HCT116 (cell line): ENCODE measurements around the gene CDK5RAP2. TPM values are rescaled to one million over a fixed set of nuclear protein-coding genes. Genes with fewer than 3 reads are reported as not detected.

Source experiments
- ATAC-seq: fragments of 200-7000 bp; cut with Tn5 transposase; 2 replicates; pipeline ENCODE4 v1.9.1; 2020; ENCODE audit warnings: mild to moderate bottlenecking, moderate library complexity
- BruUV-seq: library from RNA; stranded (reverse); fragments of 400-500 nt; replicated peaks from 2 replicates; lab custom pipeline; 2021; lab: Mats Ljungman, UMichigan
- CTCF ChIA-PET: fragments of 300-600 bp; sonication (Branson Sonifier 250); formaldehyde crosslinking; loops from one replicate; lab custom pipeline; 2021; ENCODE audit warnings: antibody characterized with exemption; lab: Charles Lee
- POLR2A ChIA-PET: fragments of 300-600, 350-600 bp; sonication (Branson Sonifier 250); formaldehyde crosslinking; loops from one replicate; lab custom pipeline; 2021; ENCODE audit warnings: antibody characterized with exemption; lab: Charles Lee
- RAD21 ChIA-PET, 2 experiments: fragments of 300-600 bp; sonication (Branson Sonifier 250); formaldehyde crosslinking; loops; one replicate each; lab custom pipeline; 2023; ENCODE audit warnings: low total read pairs in 2 of 2; ENCODE audit not compliant: uncharacterized antibody in 2 of 2, unreplicated experiment in 2 of 2, low non-redundant PET in 1 of 2; lab: Charles Lee
- DNase-seq: peaks from one replicate; pipeline ENCODE4 v3.0.0-alpha.2; 2010; ENCODE audit warnings: low read depth, low spot score
- H2AFZ ChIP-seq: fragments of 200-600 bp; shearing (Covaris generic), sonication (generic); 2 replicates; pipeline ENCODE4 v1.6.1; 2017; ENCODE audit warnings: low read depth, mixed run types, mixed read lengths, antibody characterized with exemption, low read length; ENCODE audit not compliant: poor library complexity, severe bottlenecking
- H3K27ac ChIP-seq: 2 replicates; pipeline ENCODE4 v1.5.1; 2012; ENCODE audit warnings: low read depth, low read length
- H3K27me3 ChIP-seq: fragments of 200-600 bp; sonication (generic); 2 replicates; pipeline ENCODE4 v1.6.1; 2016; ENCODE audit warnings: mixed run types, low read length, mixed read lengths; ENCODE audit not compliant: insufficient read depth
- H3K36me3 ChIP-seq, 2 experiments: fragments of 200-500 bp in 1 of 2; fragments of 200-600 bp in 1 of 2; sonication (Bioruptor generic) in 1 of 2; sonication (generic) in 1 of 2; 2 replicates each; pipeline versions ENCODE4 v1.5.1 to v1.6.1; 2014 to 2016; ENCODE audit warnings: low read length in 2 of 2, inconsistent platforms in 1 of 2, mixed read lengths in 1 of 2, mixed run types in 1 of 2; ENCODE audit not compliant: insufficient read depth in 2 of 2, control insufficient read depth in 1 of 2
- H3K4me1 ChIP-seq, 2 experiments: fragments of 200-600 bp in 1 of 2; sonication (generic) in 1 of 2; 2 replicates each; pipeline versions ENCODE4 v1.5.1 to v1.6.1; 2012 to 2017; ENCODE audit warnings: low read length in 2 of 2, inconsistent platforms in 1 of 2, mild to moderate bottlenecking in 1 of 2, mixed read lengths in 1 of 2, mixed run types in 1 of 2, moderate library complexity in 1 of 2; ENCODE audit not compliant: insufficient read depth in 2 of 2, control insufficient read depth in 1 of 2
- H3K4me2 ChIP-seq: fragments of 200-600 bp; sonication (generic); 2 replicates; pipeline ENCODE4 v1.6.1; 2017; ENCODE audit warnings: mixed run types, low read length, mixed read lengths
- H3K4me3 ChIP-seq, 2 experiments: fragments of 200-600 bp in 1 of 2; sonication (generic) in 1 of 2; replicated peaks in 1 of 2; 2 replicates each; pipeline ENCODE4 v1.5.1; 2011 to 2016; ENCODE audit warnings: low read length in 2 of 2, control low read depth in 1 of 2, low read depth in 1 of 2, mild to moderate bottlenecking in 1 of 2, mixed read lengths in 1 of 2, mixed run types in 1 of 2
- H3K79me2 ChIP-seq: fragments of 200-600 bp; sonication (generic); 2 replicates; pipeline ENCODE4 v1.6.1; 2017; ENCODE audit warnings: mild to moderate bottlenecking, mixed run types, low read length, moderate library complexity, mixed read lengths; ENCODE audit not compliant: insufficient read depth
- H3K9ac ChIP-seq: fragments of 200-600 bp; sonication (generic); 2 replicates; pipeline ENCODE4 v1.6.1; 2016; ENCODE audit warnings: low read length, mixed read lengths
- H3K9me2 ChIP-seq: fragments of 200-600 bp; sonication (generic), shearing (Covaris generic); 2 replicates; pipeline ENCODE4 v1.6.1; 2017; ENCODE audit warnings: mixed run types, mild to moderate bottlenecking, moderate library complexity; ENCODE audit not compliant: insufficient read depth
- H3K9me3 ChIP-seq, 2 experiments: fragments of 200-500 bp in 1 of 2; fragments of 200-600 bp in 1 of 2; sonication (Bioruptor generic) in 1 of 2; sonication (generic) in 1 of 2; 2 replicates each; pipeline ENCODE4 v1.6.1; 2014 to 2017; ENCODE audit warnings: low read length in 2 of 2, mixed read lengths in 2 of 2, inconsistent platforms in 1 of 2, low read depth in 1 of 2, mild to moderate bottlenecking in 1 of 2, mixed run types in 1 of 2, moderate library complexity in 1 of 2; ENCODE audit not compliant: control insufficient read depth in 1 of 2, insufficient read depth in 1 of 2
- H4K20me1 ChIP-seq: fragments of 200-600 bp; sonication (generic), shearing (Covaris generic); 2 replicates; pipeline ENCODE4 v1.6.1; 2017; ENCODE audit warnings: mixed run types, mild to moderate bottlenecking, moderate library complexity; ENCODE audit not compliant: insufficient read depth
- CBX3 ChIP-seq: IDR thresholded peaks from 2 replicates; pipeline ENCODE4 v1.6.1; 2012; ENCODE audit warnings: low read depth
- CEBPB ChIP-seq: IDR thresholded peaks from 2 replicates; pipeline ENCODE4 v1.6.1; 2012; ENCODE audit warnings: low read depth
- CTCF ChIP-seq, 3 experiments: fragments of 200-600 bp in 1 of 3; sonication (generic) in 1 of 3; IDR thresholded peaks in 2 of 3; conservative IDR thresholded peaks in 1 of 3; 2 replicates each; pipeline ENCODE4 v1.5.1; 2012 to 2017; ENCODE audit warnings: low read depth in 2 of 3, low read length in 2 of 3, antibody characterized with exemption in 1 of 3, borderline replicate concordance in 1 of 3, control low read depth in 1 of 3, mild to moderate bottlenecking in 1 of 3, mixed read lengths in 1 of 3, mixed run types in 1 of 3, moderate library complexity in 1 of 3; ENCODE audit not compliant: insufficient read depth in 1 of 3
- EZH2phosphoT487 ChIP-seq: fragments of 200-600 bp; IDR thresholded peaks from 2 replicates; pipeline ENCODE4 v1.6.1; 2018; ENCODE audit warnings: antibody characterized with exemption, borderline replicate concordance
- JUND ChIP-seq: IDR thresholded peaks from 2 replicates; pipeline ENCODE4 v1.6.1; 2012
- POLR2A ChIP-seq: IDR thresholded peaks from 2 replicates; pipeline ENCODE4 v1.7.0; 2011; ENCODE audit warnings: borderline replicate concordance; ENCODE audit not compliant: insufficient read depth, insufficient read length; ENCODE audit errors: extremely low read depth
- POLR2AphosphoS5 ChIP-seq: IDR thresholded peaks from 2 replicates; pipeline ENCODE4 v1.6.1; 2011; ENCODE audit warnings: mild to moderate bottlenecking, low read depth, low read length, moderate library complexity
- SIN3A ChIP-seq: IDR thresholded peaks from 2 replicates; pipeline ENCODE4 v1.6.1; 2012; ENCODE audit warnings: low read depth
- SP1 ChIP-seq: IDR thresholded peaks from 2 replicates; pipeline ENCODE4 v1.6.1; 2012; ENCODE audit warnings: low read depth
- SRF ChIP-seq: IDR thresholded peaks from 2 replicates; pipeline ENCODE4 v1.6.1; 2012; ENCODE audit warnings: low read depth
- TCF7L2 ChIP-seq: IDR thresholded peaks from 2 replicates; pipeline ENCODE4 v1.7.0; 2011; ENCODE audit warnings: borderline replicate concordance, inconsistent platforms; ENCODE audit not compliant: insufficient read depth, insufficient read length; ENCODE audit errors: extremely low read depth
- ZNF274 ChIP-seq: fragments of 200-500 bp; sonication (Bioruptor generic); IDR thresholded peaks from 2 replicates; pipeline ENCODE4 v1.6.1; 2014; ENCODE audit warnings: mild to moderate bottlenecking, low read depth, low read length, inconsistent platforms
- intact Hi-C: fragments of 100-400 bp; cut with micrococcal nuclease; formaldehyde crosslinking; loops from 2 replicates; pipeline ENCODE4 v1.10.0; 2022
- total RNA-seq: library from RNA; stranded (reverse); gene quantifications from one replicate; pipeline ENCODE4 v1.2.1, GENCODE V29; 2021; ENCODE audit not compliant: unreplicated experiment
- TF ChIP-seq, protein P1 (sequence below): IDR thresholded peaks from 2 replicates; pipeline ENCODE4 v1.6.1; 2012
- TF ChIP-seq, protein P2 (sequence below): IDR thresholded peaks from 2 replicates; pipeline ENCODE4 v1.6.1; 2012

Gene CDK5RAP2
- total RNA-seq, 1 experiment from 2014 or later, result 56.2 TPM

- Histone ChIP-seq H3K9me2 (no peaks in the 10 kb centered on the region), H3K9me3 (no peaks in the 10 kb centered on the region), H2AFZ (no peak overlapping the region), H3K27me3 (no peaks in the 10 kb centered on the region), H3K27ac (no peak overlapping the region), H3K4me3 (no peak overlapping the region), H3K4me1 (no peaks in the 10 kb centered on the region), H3K36me3 (no peaks in the 10 kb centered on the region), H4K20me1 (no peaks in the 10 kb centered on the region), H3K79me2 (no peaks in the 10 kb centered on the region), H3K9ac (no peak overlapping the region), H3K4me2 (no peak overlapping the region)
- DNase-seq (no peak), ATAC-seq (no peak)
- ChIA-PET POLR2A (no interaction called here), CTCF (no interaction called here), RAD21 (no interaction called here)
- no TSS peak for BruUV-seq
- intact Hi-C loops, result no loop called here
- TF ChIP-seq SIN3A, result no peak
- no peak for TF ChIP-seq TCF7L2
- no peak for TF ChIP-seq CBX3
- TF ChIP-seq CTCF (IDR thresholded peaks at IDR 0.05 in 2 of 3, conservative IDR thresholded peaks at IDR 0.05 in 1 of 3; ENCODE audit: borderline replicate concordance in 1 of 3, insufficient read depth in 1 of 3, low read depth in 2 of 3, low read length in 2 of 3), result no peak
- no peak for TF ChIP-seq POLR2A
These were observed 13.9 kb upstream of the CDK5RAP2 start for GRCh38 chr9:120593955-120594277.

GRCh38 chr9:120593250-120593954 lies 13.4 kb upstream of the CDK5RAP2 start:
- no peak for ATAC-seq
- H3K4me3 ChIP-seq, result no peak overlapping the region
- no peaks in the 10 kb centered on the region for H3K27me3 ChIP-seq
- H3K27ac ChIP-seq, result no peak overlapping the region
- no peaks in the 10 kb centered on the region for H3K4me1 ChIP-seq
- no peaks in the 10 kb centered on the region for H3K9me2 ChIP-seq
- DNase-seq, result no peak
- CTCF ChIA-PET, result no interaction called here
- intact Hi-C loops, result no loop called here
- POLR2A ChIA-PET, result no interaction called here
- BruUV-seq, result no TSS peak
- RAD21 ChIA-PET, result no interaction called here
- no peaks in the 10 kb centered on the region for H3K9me3 ChIP-seq
- no peak overlapping the region for H2AFZ ChIP-seq
- H3K4me2 ChIP-seq, result no peak overlapping the region
- no peaks in the 10 kb centered on the region for H3K79me2 ChIP-seq
- no peak overlapping the region for H3K9ac ChIP-seq
- no peaks in the 10 kb centered on the region for H4K20me1 ChIP-seq
- no peaks in the 10 kb centered on the region for H3K36me3 ChIP-seq
- TF ChIP-seq JUND (no peak), EZH2phosphoT487 (no peak), CTCF (IDR thresholded peaks at IDR 0.05 in 2 of 3, conservative IDR thresholded peaks at IDR 0.05 in 1 of 3; ENCODE audit: borderline replicate concordance in 1 of 3, insufficient read depth in 1 of 3, low read depth in 2 of 3, low read length in 2 of 3) (no peak), CEBPB (no peak), TCF7L2 (no peak), CBX3 (no peak), SP1 (no peak), POLR2AphosphoS5 (no peak), SRF (no peak), ZNF274 (no peak)
- TF ChIP-seq, protein P1, sequence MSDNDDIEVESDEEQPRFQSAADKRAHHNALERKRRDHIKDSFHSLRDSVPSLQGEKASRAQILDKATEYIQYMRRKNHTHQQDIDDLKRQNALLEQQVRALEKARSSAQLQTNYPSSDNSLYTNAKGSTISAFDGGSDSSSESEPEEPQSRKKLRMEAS, result no peak
- TF ChIP-seq, protein P2, sequence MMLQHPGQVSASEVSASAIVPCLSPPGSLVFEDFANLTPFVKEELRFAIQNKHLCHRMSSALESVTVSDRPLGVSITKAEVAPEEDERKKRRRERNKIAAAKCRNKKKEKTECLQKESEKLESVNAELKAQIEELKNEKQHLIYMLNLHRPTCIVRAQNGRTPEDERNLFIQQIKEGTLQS, result no peak
